NCI-H1694 (cell line): ENCODE results near the gene PSMG3.
"Not testable (repeated sequence)": the region's sequence is repeated elsewhere in the genome, so short reads cannot be mapped to it uniquely, and the experiment has no call there.

Source experiments
- DNase-seq: peaks from one replicate; lab custom pipeline; 2025; lab: John Stamatoyannopoulos, UW

Gene PSMG3

DNA sequence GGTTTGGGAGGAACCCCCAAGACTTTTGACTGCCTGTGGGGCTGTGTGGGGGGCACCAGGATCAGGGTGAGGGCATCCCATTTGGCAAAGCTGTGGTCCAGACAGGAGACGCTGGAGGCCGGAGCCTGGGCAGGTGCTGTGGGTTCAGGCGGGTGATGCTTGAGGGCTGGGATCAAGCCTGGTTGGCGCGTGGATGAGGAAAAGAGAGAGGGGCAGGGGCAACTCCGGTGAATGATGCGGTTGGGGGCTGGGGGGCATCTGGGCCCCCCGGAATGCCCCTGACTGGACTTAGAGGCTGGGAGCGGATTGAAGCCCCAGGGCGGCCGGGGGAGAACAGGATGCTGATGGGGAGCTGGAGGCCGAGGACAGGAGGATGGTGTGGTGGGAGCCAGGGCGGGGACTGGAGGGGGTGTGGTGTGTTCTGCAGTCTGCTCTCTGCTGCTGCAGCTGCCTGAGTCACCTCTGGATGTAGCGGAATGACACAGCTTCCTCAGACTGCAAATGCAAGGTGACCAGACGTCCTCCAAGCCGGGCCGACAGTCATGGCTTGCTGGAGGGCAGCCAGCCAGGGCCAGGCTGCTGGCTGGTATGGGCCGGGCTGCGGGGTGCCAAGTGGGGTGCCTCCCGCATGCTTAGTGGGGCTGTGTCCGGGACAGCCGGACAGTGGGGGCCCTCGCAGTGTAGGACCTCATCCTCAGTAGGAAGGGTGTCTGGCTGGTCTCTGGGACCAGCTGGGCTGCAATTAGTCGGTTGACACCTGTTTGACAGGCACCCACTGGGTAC lies 36.1 kb downstream of the PSMG3 start:
- peak; percentile 1 for DNase-seq

DNA sequence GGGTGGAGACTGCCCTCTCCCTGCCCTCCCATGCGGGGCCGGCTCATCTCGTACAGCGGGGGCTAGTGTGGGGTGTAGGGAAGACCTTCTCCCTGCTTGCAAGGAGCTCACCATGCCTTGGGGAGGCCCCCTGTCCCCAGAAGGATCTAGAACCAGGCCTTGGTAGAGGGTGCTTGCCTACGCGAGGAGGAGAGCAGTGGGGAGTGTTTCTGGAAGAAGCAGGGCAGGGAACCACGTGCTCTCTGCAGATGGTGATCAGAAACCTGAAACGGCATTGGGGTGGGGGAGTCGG lies 36.6 kb downstream of the PSMG3 start:
- no peak for DNase-seq

DNA sequence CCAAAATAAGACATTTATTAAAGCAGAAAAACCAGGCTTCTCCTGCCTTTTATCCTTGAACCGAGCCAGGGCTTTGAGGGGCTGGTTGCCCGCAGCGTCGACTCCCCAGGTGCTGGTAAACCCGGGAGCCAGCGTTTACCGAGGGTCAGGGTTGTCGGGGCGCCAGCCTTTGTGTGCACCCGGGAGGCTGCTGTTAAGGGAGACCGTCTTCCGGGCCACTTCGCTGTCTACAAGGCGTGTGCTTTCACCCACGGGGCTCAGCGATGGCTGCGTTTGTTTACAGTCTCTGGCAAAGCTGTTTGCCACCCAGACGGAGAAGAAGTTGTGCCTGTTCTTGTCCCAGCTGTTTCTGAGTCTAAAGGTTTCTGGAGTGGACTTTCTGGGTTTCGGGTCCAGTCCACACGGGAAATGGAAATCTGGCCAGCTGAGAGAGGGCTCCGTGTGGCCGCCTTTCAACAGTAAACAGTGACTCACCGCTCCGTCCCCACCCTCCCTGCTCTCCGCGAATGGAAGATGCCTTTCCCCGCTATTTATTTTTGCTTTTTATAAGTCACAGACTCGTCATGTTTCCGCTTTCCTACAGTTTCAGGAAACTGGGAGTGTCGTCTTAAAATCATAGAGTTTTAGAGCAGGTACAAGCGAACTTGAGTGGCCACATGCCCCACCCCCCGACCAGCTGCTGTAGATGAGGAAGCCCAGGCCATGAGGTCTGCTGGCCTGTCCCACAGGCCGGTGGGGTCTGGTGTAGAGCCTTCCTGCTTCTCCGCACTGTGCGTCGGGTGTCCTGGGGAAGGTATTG lies 37.2 kb downstream of the PSMG3 start:
- no peak for DNase-seq

DNA sequence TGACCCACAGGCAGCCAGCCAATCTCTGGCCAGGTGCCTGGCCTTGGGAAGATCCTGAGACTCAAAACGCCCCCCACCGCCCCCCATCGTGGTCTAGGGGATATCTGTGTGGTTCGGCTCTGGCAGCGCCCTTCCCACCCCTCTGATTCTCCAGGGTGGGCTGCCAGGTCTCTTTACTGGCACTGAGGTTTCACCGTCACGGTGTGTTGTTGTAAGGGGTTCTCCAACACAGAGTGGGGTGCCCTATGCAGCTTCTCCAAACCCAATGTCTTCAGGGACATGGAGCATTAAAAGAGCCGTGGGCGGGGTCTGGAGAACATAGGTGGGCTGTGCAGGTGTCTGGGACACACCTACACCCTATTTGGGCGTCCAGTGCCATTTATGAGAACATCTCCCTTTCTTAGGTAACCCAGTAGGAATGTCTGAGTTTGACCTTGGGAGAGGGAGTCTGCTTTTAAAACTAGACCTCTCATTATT lies 37.8 kb downstream of the PSMG3 start:
- no peak for DNase-seq

DNA sequence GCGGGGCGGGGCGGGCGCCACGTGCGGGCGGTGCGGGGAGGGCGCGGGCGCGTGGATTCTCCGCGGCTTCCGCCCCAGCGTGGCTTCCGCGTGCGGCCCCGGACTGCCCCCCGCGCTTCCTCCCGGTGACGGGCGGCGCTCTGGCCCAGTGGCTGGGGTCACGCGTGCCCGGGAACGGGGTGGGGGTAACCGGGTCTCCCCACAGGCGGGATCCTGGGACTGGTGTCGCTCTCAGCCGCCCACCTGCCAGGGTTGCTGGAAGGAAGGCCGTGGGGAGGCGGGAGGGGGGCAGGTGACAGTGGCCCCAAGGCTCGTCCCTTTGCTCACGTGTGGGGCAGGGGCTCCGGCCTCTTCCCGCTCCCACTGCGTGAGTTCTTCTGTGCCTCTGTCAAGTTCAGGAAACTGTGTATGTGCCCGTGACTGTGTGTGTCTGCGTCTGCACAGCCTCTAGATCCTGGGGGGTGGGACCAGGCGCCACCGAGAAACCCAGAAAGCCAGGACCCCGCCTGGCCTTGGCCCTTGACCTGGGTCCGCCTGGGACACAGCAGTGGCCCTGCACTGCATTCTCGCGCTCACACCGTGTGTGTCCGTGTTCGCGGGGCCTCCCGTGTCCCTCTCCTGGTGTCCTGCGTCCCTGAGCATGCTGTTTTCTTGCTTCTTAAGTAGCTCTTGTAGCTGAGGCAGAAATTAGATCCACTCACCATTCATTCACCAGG lies 38.4 kb downstream of the PSMG3 start:
- no peak for DNase-seq

DNA sequence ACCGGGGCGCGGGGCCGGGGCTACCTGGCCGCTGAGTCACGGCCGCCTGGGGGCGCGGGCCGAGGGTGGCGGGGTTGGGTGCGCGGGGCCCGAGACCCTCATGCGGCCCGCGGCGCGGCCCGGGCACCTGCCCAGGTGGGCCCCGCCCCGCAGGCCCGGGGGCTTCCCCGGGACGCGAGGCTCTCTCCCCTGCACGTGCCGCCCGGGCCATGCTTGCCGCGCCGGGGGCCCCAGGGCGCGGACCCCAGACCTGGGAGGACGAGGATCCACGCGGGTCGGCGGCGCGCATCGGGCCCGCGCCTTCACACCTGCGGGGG lies 38.9 kb downstream of the PSMG3 start:
- DNase-seq = no peak

DNA sequence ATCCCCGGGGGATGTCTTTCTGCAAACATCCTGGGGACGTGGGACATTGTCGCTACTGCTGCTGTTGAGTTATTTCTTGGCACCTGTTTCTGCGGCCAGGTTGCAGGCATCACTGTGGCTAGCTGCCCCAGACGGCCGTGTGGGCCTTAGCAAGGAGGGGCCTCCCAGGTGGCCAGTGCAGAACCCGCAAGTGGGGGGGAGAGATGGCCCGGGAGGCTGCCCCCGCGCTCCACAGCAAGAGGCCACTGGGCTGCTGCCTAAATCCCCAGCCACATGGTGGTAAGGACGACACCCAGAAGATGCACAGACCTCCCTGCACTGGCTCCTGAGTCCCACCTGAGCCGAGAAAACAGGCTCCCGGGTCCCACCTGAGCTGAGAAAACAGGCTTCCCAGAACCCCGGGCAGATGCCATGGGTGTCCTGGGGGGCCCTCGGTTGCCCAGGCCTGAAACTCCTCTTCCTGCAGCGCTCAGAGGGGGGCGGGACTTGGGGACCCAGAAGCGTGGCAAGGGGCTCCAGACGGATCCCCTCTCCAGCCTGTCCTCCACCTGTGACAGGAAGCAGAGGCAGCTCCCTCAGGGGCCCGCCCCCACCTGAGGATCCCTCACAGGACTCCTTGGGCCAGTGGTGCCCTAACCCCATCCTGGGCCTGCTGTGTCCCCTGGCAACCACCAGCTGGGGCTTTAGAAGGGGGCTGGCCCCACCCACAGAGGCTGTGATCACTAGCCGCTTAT lies 40.3 kb downstream of the PSMG3 start:
- DNase-seq = no peak

DNA sequence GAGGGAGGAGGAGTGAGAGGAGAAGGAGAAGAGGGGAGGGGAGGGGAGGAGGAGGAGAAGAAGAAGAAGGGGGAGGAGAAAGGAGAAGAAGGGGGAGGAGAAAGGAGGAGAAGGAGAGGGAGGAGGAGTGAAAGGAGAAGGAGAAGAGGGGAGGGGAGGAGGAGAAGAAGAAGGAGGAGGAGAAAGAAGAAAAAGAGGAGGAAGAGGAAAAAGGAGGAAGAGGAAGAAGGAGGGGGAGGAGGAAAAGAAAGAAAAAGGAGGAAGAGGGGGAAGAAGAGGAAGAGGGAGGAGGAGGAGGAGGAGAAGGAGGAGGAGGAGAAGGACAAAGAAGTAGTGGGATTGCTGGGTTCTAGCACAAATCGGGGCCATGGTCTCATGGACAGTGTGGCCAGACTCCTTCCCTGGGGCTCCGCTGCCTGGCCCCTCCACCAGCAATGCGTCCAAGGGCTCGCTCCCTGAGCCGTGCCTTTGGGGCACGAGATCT lies 43.5 kb downstream of the PSMG3 start:
- no peak for DNase-seq

DNA sequence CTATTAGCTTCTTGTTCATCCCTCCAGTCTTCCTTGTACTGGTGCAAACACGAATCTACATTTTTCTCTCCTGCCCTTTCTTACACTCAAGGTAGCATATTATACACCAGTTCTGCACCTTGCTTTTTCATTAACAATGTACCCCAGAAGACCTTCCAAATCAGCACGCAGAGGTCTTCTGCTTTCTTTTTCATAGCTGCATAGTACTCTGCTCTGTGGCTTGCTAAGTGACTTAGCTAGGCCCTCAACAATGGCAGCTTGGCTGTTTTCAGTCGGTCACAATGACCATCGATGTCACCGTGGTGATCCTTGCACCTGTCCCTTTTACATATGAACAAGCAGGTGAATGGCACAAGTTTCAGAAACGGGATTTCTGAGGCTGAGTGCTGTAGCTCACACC lies 44.4 kb downstream of the PSMG3 start:
- DNase-seq = no peak

DNA sequence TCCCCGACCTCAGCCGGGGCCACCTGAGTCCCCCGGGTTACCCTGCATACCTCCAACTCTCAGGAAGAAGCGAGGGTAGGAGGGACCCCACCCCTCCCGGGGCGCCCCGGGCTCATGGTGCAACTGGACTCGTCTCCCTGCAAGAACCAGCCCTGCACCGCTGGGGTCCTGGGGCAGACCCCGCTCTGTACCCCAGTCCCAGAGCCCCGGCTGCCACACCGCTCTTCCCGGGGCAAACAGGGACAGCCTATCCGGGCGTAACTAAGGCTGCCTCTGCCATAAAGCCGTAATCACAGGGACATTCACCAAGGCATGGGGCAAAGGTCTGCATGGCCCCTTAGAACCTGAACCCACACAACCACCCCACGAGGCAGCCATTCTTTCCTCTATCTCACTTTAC lies 46.0 kb downstream of the PSMG3 start:
- no peak for DNase-seq

DNA sequence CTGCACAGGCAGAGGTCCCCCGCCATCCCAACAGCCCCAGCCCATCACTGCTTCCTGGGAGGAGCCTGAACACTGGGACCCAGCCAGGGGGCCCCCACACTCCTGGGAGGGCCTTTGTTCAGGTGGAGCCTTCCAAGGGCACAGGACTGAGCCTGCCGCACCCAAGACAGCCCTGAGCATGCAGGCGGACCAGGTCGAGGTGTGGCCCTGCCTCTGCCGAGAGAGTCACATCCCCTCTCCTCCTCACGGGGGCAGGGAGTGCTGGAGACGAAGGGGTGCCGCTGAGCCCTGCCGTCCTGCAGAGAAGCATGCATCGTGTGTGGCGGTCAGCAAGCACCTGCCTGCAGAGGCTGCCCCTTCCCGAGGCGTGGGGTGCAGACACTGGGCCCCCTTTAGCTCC lies 46.6 kb downstream of the PSMG3 start:
- no peak for DNase-seq

DNA sequence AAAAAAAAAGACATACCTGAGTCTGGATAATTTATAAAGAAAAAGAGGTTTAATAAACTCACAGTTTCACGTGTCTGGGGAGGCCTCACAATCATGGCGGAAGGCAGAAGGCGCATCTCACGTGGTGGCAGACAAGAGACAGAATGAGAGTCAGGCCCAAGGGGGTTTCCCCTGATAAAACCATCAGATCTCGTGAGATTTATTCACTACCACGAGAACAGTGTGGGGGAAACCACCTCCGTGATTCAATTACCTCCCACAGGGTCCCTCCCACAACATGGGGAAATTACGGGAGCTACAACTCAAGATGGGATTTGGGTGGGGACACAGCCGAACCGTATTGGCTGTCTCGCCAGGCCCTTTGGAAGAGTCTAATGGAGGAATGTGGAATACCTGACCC lies 48.4 kb downstream of the PSMG3 start:
- no peak for DNase-seq

DNA sequence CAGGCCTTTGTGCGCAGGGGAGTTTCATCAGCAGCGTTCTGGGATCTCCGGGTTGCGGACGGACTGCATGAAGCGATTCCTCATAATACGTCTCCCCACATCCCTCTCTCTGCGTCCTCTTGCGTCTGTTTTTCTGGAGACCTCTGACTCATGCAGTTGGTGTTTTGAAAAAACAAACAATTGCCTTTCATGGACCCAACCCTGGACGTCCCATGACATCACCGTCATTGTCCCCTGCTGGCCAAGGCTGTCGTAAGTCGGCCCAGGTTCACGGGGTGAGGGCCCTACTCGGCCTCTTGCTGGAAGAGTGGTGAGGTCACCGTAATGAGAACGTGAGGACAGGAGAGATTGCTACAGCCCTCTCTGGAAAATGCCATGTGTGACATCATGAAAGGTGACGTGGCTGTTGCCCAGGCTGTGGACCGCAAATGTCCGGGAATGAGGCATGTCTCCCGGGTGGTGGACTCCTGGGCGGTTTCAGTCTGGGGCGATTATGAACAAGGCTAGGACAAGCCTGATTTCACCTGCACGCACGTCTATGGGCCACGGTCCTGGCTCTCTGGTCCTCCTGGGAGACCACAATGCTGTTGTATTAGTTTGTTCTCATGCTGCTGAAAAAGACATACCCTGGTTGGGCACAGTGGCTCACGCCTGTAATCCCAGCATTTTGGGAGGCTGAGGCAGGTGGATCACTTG lies 49.1 kb downstream of the PSMG3 start:
- no peak for DNase-seq

DNA sequence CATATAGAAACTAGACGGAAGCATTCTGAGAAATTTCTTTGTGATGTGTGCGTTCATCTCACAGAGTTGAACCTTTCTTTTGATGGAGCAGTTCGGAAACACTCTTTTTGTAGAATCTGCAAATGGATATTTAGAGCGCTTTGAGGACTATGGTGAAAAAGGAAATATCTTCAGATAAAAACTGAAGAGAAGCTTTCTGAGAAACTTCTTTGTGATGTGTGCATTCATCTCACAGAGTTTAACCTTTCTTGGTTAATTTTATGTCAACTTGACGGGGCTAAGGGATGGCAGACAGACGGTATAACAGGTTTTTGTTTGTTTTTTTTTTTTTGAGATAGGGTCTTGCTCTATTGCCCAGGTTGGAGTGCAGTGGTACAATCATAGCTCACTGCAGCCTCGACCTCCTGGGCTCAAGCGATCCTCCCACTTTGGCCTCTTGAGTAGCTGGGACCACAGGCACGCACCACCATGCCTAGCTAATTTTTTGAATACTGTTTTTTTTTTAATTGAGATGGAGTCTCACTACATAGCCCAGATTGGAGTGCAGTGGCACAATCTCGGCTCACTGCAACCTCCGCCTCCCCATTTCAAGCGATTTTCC lies 50.4 kb downstream of the PSMG3 start:
- DNase-seq = not testable (repeated sequence)
